ENCODE measurements around the gene KIFC1.

KIFC1 gene

DNA sequence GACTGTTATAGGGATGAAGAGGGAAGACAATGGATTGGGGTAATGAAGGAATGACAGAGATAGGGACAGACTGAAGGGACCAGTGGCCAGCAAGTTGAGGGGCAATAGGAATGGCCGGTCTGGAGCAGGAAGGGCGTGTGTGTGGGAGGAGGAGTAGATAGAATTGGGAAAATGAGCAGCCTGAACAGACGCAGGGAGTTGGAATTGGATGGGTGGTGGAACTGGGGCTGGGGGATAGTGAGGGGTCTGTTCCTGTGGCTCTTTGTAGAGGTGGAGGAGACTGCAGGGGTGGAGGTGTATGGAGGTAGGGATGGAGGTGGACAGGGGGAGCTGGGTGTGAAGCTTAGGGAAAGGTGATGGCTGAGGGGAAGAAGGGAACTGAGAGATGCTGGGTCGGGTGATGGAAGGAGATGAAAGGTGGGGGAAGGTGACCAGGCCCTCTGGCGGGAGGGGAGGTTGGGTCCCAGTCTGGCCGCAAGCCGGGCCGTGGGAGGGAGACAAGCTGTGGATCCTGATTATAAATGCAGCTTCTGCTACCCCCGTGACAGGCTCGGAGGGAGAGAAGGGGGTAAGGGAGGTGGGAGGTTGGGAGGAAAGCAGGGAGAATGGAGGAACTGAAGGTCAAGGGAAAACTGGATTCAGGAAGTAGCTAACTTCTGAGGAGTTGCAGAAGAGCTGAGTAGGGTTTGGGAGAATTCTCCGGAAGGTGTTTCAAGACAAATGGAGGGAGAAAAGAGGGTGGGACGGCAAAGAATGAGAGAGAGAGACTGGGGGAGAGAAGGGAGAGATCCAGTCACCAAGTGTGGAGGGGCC is 33.4 kb downstream of the KIFC1 start:
- DNase-seq (ENCODE audit: low spot score) (no peak), FAIRE-seq (no peak)

DNA sequence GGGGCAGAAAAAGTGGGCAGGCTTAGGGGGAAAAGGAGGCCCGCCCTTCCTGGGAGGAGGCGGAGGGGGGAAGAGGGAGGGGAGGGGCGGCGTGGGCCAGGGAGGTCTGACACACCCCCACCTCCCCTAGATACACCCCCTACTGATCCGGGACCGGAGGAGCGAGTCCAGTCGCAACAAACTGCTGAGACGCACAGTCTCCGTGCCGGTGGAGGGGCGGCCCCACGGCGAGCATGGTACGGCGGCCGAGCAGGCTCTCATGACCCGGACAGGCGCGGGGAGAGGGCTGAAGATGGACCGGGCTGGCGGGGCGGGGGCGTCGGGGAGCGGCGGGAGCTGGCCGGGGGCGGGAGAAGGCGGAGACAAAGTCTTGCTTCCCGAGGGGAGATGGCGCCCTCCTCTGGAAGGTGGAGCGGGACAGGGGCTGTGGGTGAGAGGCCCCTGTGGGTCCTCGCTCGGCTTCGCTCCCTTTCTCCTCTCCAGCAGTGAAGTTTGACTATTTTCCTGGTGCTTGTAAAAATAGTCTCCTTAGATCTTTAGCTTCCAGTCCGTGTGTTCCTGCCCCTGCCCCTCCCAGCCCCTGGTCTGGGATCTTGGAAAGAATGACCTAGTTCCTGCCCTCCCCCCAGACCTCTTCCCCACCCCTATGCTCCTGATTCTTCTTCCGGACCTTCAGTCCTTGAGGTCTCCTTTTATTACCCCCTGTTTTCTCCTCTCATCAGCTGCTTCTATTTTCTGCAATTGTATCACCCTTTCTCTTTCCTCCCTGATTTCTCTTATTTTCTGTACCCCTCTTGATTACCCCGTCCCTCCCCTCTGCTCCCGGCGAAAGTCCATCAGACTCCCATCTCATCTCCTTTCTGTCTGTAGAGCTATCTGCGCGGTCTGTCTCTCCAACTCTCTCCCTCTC is 34.3 kb downstream of the KIFC1 start:
- peak; percentile 88 for DNase-seq (ENCODE audit: low spot score)
- peak; percentile 20 for FAIRE-seq

DNA sequence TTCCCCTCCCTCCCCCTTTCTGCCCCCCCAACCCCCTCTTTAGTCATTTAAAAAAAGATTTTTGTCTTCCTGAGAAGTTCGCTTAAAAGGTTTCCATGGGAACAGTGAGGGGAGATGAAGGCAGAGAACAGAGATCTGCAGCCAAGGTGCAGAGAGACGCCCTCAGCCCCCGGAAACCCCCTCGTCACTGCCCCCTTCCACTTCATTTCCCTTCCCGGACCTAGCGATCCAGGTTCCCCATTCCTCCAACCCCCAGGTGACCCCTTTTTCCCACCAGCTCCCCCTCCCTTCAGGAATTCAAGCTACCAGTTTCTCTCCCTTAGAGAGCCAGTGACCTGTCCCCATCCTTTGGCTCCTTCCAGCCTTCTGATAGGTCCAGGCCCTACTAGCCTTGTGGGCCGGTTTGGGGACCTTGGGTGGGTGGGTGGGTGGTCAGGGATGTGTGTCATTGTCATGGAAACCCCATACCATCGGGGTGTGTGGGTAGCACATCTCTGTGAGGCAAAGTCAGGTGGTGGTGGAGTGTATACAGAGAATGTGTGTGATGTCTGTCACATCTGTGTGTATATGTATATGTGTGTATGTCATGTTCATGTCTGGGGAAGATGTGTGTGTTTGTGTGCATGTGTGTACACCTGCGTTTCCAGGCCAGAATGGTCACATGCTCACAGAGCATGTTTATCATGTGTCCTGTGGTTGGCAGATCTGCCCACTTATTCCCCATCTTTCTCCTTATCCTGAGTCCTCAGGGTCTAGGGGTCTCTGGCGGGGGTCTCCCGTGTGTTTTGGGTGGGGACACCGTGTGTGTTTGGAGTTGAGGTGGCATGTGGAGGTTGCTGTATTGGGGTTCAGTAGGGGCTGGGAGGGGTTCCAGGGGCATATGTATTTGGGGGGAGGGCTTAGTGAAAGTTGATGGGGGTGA is 35.2 kb downstream of the KIFC1 start:
- no peak for FAIRE-seq

DNA sequence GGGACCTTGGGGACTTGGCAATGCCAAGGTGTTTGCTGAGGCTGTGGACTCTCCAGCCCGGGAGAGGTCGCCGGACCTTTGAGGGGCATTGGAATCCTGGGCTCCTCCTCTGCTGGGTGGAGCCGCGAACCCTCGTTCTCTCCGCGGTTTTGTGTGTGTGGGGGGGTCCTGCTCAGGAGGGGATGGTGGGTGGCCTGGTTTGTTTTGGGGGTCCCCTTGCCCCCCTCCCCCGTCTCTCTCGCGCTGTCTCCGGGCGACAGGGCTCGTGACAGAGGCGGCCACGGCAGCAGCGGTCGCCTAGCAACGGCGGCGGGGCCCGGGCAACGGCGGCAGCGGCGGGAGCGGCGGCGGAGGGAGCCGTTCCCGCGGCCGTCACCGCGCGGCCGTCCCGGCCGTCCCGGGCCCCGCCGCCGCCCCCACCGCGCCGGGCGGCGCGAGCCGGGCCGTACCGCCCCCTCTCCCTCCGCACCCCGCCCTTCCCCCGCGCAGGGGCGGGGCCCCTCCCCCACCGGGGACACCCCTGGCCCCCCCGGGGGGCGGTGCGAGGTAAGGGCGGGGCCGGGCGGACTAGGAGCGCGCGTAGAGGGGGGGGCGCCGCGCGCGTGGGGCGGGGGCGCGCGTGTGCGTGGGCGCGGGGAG is 36.1 kb downstream of the KIFC1 start:
- peak; percentile 55 for DNase-seq (ENCODE audit: low spot score)
- no peak for FAIRE-seq

More for the DNA sequence above, 35.2 kb downstream of the KIFC1 start:
- DNase-seq (ENCODE audit: low spot score): no peak

DNA sequence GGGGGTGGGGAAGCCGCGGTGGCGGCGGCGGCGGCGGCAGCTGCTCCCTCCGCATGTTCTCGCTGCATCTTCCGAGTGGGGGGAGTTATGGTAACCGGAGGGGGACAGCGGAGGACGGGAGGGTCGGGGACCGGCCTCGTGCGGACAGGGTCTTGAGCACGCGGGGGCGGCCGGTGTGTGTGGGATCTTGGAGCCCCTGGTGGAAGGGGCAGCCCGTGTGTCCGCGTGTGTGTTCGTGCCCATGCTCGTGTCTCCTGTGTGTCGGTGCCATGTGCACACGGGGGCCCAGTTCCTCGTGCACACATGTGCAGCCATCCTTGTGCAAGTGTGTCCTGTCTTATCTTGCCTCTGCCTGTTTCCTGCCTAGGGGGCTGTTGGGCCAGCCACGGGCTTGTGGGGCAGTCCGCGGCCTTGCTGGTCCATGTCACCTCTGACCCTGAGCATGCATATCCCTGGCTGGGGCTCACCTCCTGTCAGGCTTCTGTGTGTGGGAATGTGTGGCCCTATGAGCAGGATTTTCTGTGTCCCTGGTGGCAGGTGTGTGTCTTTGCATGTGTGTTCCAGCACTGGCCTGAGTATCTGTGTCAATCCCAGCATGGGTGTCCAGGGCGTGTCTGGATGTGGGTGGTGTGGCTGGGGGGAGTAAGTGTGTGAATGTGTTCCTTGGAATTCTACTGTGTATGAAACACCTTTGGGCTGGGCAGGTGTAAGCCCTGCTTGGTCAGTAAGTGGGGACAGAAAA is 36.8 kb downstream of the KIFC1 start:
- peak; percentile 52 for DNase-seq (ENCODE audit: low spot score)
- FAIRE-seq: no peak

DNA sequence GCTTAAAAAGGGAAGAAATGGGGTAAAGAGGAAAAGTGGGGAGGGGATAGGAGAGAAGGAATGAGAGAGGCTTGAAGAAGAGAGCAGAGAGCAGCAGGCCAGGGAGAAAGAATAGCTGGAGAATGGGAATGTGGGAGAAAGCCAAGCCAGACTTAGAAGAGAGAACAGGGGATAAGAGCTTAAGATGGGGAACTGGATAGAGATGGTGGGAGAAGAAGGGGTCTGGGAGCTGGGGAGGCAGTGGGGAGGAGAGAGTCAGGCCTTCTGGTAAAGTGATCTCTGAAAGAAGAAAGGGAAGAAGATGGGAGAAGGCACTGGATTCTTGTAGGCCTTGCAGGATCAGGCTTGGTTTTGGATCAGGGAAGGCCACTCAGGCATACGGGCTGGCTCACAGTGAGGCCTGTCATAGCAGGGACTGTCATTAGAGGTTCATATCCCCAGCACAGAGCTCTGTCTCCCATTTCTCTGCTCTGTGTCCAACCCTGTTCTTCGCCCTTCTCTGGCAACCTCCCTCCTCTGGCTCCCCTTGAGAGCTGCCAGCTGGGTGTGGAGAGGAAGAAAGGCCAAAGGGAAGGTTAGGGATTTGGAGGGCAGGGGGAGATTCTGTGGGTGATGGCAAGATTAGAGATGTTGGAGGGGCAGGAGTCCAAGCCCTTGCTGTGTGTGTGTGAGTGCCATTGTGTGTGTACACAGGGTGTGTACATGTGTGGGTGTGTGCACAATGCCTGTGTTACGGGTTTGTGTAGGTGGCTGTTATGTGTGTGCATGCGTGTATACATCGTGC is 37.5 kb downstream of the KIFC1 start:
- DNase-seq (ENCODE audit: low spot score): no peak
- no peak for FAIRE-seq

DNA sequence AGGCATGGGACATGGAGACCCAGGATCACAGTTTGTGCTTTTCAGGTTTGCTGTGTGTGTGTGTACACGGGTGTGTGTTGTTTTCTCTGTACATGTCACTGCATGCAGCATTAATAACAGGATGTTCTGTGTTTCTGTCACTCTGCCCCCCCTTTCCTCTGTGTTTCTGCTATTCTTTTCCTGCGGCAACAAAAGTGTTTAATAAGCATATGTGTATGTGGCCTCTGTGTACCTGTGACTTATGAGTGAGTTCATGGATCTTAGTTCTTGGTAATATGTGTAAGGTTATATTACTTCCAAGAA is 38.1 kb downstream of the KIFC1 start:
- FAIRE-seq: no peak

DNA sequence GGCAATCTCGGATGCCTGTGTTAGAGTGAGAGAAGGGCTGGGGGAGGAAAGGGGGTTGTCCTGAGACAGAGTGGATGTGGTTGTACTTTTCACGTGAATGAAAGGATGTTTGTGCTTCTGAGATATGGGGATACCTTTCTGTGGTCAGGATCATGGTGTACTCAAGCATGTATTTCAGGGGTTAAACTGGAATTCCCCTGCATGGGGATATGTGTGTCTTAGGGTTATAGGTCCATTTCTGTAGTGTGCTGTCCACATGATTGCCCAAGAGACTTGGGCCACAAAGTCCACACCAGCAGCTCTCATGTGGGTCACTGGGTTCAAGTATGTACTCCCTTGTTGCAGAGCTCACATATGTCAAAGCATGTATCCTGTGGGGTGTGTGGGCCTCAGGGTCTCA is 38.7 kb downstream of the KIFC1 start:
- DNase-seq (ENCODE audit: low spot score) (no peak), FAIRE-seq (no peak)

More for the DNA sequence above, 38.1 kb downstream of the KIFC1 start:
- DNase-seq (ENCODE audit: low spot score): no peak

DNA sequence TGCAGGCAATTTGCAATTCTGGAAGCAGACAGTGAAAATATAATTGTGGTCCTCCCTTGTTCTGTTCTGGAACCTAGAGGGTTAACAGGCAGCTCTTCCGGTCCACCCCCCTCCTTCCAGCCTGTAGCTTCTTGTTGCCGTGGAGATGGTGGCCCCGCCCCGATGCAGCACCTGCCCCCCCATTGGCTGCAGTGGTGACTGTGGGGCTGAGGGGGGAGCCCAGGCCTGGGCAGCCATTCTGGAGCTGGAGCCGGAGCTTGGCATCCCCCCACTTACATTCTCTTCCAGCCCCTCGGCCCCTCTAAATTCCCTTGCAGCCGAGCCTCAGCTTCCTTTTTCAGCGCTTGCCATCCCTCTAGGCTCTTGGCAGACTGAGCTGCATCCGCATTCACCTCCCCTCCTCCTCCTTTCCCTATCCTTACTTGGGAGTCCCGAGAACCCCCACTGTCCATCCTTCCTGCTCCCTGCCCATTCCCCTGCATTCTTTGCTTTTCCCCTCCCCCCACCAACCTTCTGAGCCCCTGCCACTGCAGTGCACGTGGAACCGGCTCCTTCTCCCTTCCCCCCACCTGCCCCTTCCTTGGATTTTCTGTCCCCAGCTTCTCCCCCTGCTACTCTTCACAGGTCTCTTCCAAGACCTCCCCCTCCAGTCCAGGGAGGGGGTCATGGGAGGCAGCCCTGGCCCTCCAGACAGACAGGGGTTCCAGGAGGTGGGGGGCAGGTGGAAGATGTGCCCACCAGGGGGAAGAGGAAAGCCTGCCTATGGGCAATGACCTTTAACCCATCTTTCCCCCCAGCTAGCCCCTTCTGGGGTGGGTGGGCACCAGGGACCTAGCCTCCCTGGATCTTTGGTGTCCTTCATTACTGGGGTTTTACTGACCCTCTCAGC is 39.6 kb downstream of the KIFC1 start:
- FAIRE-seq (no peak), DNase-seq (ENCODE audit: low spot score) (peak; percentile 87)

DNA sequence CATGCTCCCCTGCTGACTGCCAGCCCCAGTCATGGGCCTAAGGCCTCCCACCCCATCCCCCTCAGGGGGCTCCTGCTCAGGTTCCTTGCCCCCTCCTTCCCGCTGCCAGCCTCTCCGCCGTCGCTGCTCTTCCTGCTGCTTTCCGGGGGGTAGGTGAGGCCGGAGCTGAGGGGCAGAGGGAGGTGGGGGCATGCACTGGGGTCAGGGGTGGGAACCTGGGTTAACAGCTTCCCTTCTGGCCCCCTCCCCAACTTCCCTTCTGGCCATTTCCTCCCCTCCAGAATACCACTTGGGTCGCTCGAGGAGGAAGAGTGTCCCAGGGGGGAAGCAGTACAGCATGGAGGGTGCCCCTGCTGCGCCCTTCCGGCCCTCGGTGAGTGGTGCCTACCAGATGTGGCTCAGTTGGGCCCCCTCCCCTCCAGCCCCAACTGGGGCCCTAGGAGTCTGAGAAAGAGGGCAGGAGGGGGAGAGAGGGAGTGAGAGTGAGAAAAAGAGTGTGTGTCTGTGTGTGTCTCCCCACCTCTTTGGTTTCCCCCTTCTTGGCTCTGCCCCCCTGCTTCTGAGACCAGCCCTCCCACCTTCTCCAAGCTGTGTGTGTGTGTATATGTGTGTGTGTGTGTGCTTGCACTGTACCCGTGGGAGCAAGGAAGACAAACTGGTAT is 40.4 kb downstream of the KIFC1 start:
- no peak for FAIRE-seq
- DNase-seq (ENCODE audit: low spot score): no peak

DNA sequence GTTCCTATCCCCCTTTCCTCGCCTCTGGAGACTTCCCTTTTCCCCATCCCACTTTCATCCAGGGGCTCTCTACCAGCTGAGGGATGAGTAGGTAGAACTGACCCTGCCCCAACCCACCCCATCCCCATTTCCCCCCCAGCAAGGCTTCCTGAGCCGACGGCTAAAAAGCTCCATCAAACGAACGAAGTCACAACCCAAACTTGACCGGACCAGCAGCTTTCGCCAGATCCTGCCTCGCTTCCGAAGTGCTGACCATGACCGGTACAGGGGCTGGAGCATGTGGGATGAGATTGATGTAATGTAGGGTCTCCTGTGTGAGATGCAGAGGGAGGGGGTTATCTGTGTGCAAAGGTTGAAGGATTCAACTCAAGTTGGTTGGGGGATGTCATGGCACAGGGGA is 40.9 kb downstream of the KIFC1 start:
- FAIRE-seq (no peak), DNase-seq (ENCODE audit: low spot score) (no peak)

DNA sequence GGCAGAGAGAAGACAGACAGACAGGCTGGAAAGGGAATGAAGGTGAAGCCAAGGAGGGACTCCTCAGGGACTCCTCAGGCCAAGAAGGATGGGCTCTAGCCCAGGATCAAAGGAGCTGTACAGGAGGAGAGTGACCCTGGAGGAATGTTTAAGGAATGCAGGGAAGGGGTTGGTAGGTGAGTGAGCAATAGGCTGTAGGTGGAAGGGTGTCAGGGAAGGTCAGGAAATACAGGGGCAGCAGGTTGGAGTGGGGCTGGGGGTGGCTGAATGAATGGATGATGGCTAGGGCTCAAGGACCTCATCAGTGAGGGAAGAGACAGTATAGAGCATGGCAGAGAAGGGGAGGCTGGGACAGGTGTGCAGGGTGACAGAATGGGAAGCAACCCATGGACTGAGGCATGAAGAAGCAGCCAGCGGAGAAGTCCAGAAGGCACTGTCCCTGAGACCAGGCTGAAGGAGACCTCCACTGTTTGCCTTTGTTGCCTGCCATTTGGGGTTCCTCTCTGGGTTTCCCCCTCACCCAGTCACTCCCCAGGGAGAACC is 41.4 kb downstream of the KIFC1 start:
- FAIRE-seq: no peak
- no peak for DNase-seq (ENCODE audit: low spot score)

DNA sequence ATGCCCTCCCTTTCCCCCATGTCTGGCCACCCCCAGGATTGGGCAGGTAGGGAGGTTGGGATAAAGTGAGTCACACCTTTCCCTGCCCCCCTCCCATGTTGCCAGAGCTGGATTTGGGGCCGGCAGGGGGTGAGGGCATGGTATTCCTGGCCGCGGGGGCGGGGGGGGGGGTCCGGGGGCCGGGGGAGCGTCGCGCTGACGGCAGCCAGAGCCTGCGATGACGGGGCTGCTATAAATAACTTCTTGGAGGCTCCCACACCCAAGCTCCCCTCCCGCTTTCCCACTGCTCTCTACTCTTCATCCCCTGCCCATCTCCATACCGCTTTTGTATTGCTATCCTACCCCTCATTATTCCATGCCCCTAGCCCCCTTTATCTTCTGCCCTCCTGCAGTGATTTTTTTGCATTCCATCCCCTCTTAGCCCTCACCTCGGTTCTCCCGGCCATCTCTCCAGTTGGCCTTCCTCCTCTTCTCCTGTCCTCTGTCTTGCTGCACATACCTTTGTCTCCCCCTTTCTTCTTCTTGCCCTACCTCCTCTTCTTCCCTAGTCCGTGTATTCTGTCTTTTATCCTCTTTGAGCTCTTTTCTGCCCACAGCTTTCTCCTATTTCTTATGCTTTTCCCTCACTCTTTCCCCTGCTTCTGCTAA is 42.0 kb downstream of the KIFC1 start:
- no peak for FAIRE-seq
- peak; percentile 57 for DNase-seq (ENCODE audit: low spot score)

DNA sequence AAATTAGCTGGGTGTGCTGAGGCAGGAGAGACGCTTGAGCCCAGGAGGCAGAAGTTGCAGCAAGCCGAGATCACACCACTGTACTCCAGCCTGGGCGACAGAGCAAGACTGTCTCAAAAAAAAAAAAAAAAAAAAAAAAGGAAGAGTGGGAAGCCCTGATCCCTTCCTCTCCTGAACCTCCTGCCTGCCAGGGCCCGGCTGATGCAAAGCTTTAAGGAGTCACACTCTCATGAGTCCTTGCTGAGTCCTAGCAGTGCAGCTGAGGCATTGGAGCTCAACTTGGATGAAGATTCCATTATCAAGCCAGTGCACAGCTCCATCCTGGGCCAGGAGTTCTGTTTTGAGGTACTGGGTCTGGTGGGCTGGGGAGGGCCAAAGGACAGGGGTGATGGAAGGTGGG is 43.3 kb downstream of the KIFC1 start:
- FAIRE-seq: no peak
- DNase-seq (ENCODE audit: low spot score): no peak

DNA sequence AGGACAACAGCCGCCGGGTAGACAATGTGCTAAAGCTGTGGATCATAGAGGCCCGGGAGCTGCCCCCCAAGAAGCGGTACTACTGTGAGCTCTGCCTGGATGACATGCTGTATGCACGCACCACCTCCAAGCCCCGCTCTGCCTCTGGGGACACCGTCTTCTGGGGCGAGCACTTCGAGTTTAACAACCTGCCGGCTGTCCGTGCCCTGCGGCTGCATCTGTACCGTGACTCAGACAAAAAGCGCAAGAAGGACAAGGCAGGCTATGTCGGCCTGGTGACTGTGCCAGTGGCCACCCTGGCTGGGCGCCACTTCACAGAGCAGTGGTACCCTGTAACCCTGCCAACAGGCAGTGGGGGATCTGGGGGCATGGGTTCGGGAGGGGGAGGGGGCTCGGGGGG is 46.0 kb downstream of the KIFC1 start:
- FAIRE-seq: no peak
- no peak for DNase-seq (ENCODE audit: low spot score)

DNA sequence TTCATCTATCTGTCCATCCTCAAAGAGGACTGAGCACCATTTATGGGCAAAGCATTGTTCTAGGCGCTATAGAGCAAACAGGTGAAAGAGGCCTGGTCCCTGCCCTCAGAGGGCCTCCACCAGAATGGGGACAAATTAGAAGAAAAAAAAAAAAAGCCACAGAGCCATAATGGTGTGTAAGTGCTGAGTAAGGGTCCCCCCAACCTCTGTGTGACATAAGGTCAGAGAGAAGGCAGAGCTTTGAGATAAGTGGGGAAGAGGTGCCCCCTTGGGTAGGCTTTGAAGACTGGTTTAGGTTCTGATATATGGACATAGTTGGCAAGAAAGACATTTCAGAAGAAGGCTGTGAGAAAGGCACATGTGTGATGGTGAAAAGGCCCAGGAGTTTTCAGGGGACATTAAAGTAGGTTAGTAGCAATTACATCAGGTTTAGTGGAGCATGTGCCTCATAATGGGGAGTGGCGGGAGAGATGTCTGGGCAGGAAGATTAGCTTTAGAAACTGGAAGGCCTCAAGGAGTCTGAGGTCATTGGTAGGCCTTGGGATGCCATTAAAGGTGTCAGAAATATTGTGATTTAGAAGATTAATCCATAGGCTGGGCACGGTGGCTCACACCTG is 47.5 kb downstream of the KIFC1 start:
- FAIRE-seq (no peak), DNase-seq (ENCODE audit: low spot score) (no peak)
